HUES64 (cell line): Measurements from ENCODE around the gene DMPK.
A peak's percentile ranks its signal among the peaks of the same experiment; 100 is the strongest.
"Not testable (repeated sequence)": the region's sequence is repeated elsewhere in the genome, so short reads cannot be mapped to it uniquely, and the experiment has no call there.

Experiments used
- H3K27ac ChIP-seq: 2 replicates; pipeline ENCODE4 v1.7.0; 2013; ENCODE audit warnings: low read depth, low read length, inconsistent platforms
- H3K27me3 ChIP-seq: 2 replicates; pipeline ENCODE4 v1.6.1; 2013; ENCODE audit warnings: mild to moderate bottlenecking, low read length; ENCODE audit not compliant: insufficient read depth
- H3K36me3 ChIP-seq: 2 replicates; pipeline ENCODE4 v1.6.1; 2013; ENCODE audit warnings: mild to moderate bottlenecking, low read length; ENCODE audit not compliant: insufficient read depth
- H3K4me1 ChIP-seq: 2 replicates; pipeline ENCODE4 v1.6.1; 2013; ENCODE audit warnings: mild to moderate bottlenecking, low read length, moderate library complexity; ENCODE audit not compliant: insufficient read depth
- H3K4me3 ChIP-seq: 2 replicates; pipeline ENCODE4 v1.5.1; 2013; ENCODE audit warnings: mild to moderate bottlenecking, low read length, moderate library complexity
- H3K9ac ChIP-seq: 2 replicates; pipeline ENCODE4 v1.6.1; 2013; ENCODE audit warnings: mild to moderate bottlenecking, low read depth, low read length
- H3K9me3 ChIP-seq: 2 replicates; pipeline ENCODE4 v1.6.1; 2013; ENCODE audit warnings: low read depth, low read length; ENCODE audit not compliant: insufficient read depth
- WGBS: fragments of 150-250, 120-280 bp; methylation state at CpG from one replicate; pipeline ENCODE4 v1.1.7; 2013; ENCODE audit warnings: missing lambda C conversion rate; 5-methylcytosine and 5-hydroxymethylcytosine counted together

DMPK gene

GRCh38 chr19:45814166-45814780 is 32.0 kb upstream of the DMPK start:
- H3K27me3 ChIP-seq = no peaks in the 10 kb centered on the region
- WGBS = 91% methylated on average over 12 of the region's 12 CpGs
- peak overlapping the region; percentile 68 for H3K4me3 ChIP-seq
- peak overlapping the region; percentile 80; the same call in 1 of the 2 replicates for H3K9ac ChIP-seq
- peaks cover 17% of the 10 kb centered on the region for H3K4me1 ChIP-seq
- H3K27ac ChIP-seq = peak overlapping the region; percentile 93; the same call in 1 of the 2 replicates
- no peaks in the 10 kb centered on the region for H3K9me3 ChIP-seq
- H3K36me3 ChIP-seq = no peaks in the 10 kb centered on the region; the same call in 1 of the 2 replicates

GRCh38 chr19:45812297-45812696 is 30.0 kb upstream of the DMPK start:
- WGBS = 92% methylated on average over 6 of the region's 6 CpGs
- Histone ChIP-seq H3K9ac (no peak overlapping the region), H3K27ac (no peak overlapping the region), H3K9me3 (no peaks in the 10 kb centered on the region), H3K4me1 (peaks cover 7% of the 10 kb centered on the region; the same call in 1 of the 2 replicates), H3K36me3 (no peaks in the 10 kb centered on the region), H3K27me3 (no peaks in the 10 kb centered on the region), H3K4me3 (no peak overlapping the region)

GRCh38 chr19:45809643-45810159 is 27.4 kb upstream of the DMPK start:
- H3K9me3 ChIP-seq = no peaks in the 10 kb centered on the region
- H3K4me3 ChIP-seq = no peak overlapping the region
- no peaks in the 10 kb centered on the region for H3K36me3 ChIP-seq
- no peaks in the 10 kb centered on the region; the same call in 1 of the 2 replicates for H3K27me3 ChIP-seq
- H3K27ac ChIP-seq = no peak overlapping the region
- peaks cover 3% of the 10 kb centered on the region; the same call in 1 of the 2 replicates for H3K4me1 ChIP-seq
- WGBS = 71% methylated on average over 6 of the region's 7 CpGs
- no peak overlapping the region for H3K9ac ChIP-seq

- H3K27ac ChIP-seq = no peak overlapping the region
- H3K27me3 ChIP-seq = no peaks in the 10 kb centered on the region; the same call in 1 of the 2 replicates
- H3K9ac ChIP-seq = no peak overlapping the region
- H3K4me3 ChIP-seq = no peak overlapping the region
- H3K9me3 ChIP-seq = no peaks in the 10 kb centered on the region
- H3K36me3 ChIP-seq = no peaks in the 10 kb centered on the region
- no peaks in the 10 kb centered on the region for H3K4me1 ChIP-seq
Observed at GRCh38 chr19:45805719-45806118, 23.4 kb upstream of the DMPK start.

GRCh38 chr19:45804959-45805230 is 22.6 kb upstream of the DMPK start:
- Histone ChIP-seq H3K9me3 (no peaks in the 10 kb centered on the region), H3K27ac (no peak overlapping the region), H3K4me3 (no peak overlapping the region), H3K27me3 (no peaks in the 10 kb centered on the region; the same call in 1 of the 2 replicates), H3K4me1 (no peaks in the 10 kb centered on the region), H3K9ac (no peak overlapping the region), H3K36me3 (no peaks in the 10 kb centered on the region)
- WGBS = 96% methylated on average over 7 of the region's 8 CpGs

- Histone ChIP-seq H3K9me3 (no peaks in the 10 kb centered on the region), H3K9ac (no peak overlapping the region), H3K4me1 (no peaks in the 10 kb centered on the region), H3K27ac (no peak overlapping the region), H3K4me3 (no peak overlapping the region), H3K27me3 (no peaks in the 10 kb centered on the region; the same call in 1 of the 2 replicates), H3K36me3 (no peaks in the 10 kb centered on the region)
- 93% methylated on average over 57 of the region's 57 CpGs for WGBS
Observed at GRCh38 chr19:45804140-45804958, 22.1 kb upstream of the DMPK start.

GRCh38 chr19:45801603-45802175 is 19.4 kb upstream of the DMPK start:
- WGBS = 90% methylated on average over 7 of the region's 7 CpGs
- Histone ChIP-seq H3K9ac (no peak overlapping the region), H3K9me3 (no peaks in the 10 kb centered on the region), H3K27me3 (no peaks in the 10 kb centered on the region; the same call in 1 of the 2 replicates), H3K4me1 (no peaks in the 10 kb centered on the region), H3K27ac (no peak overlapping the region), H3K36me3 (no peaks in the 10 kb centered on the region), H3K4me3 (no peak overlapping the region)

GRCh38 chr19:45800070-45800553 is 17.8 kb upstream of the DMPK start:
- Histone ChIP-seq H3K27ac (no peak overlapping the region), H3K9me3 (no peaks in the 10 kb centered on the region), H3K36me3 (no peaks in the 10 kb centered on the region), H3K9ac (no peak overlapping the region), H3K4me3 (no peak overlapping the region), H3K27me3 (no peaks in the 10 kb centered on the region; the same call in 1 of the 2 replicates), H3K4me1 (no peaks in the 10 kb centered on the region)
- 83% methylated on average over 8 of the region's 8 CpGs for WGBS

GRCh38 chr19:45799541-45799940 is 17.3 kb upstream of the DMPK start:
- H3K4me3 ChIP-seq, H3K4me1 ChIP-seq, H3K27ac ChIP-seq, H3K9ac ChIP-seq, H3K27me3 ChIP-seq, H3K9me3 ChIP-seq, H3K36me3 ChIP-seq: not testable (repeated sequence)
- 91% methylated on average over 5 of the region's 5 CpGs for WGBS

GRCh38 chr19:45798995-45799517 is 16.8 kb upstream of the DMPK start:
- Histone ChIP-seq H3K9ac (no peak overlapping the region), H3K4me1 (no peaks in the 10 kb centered on the region), H3K27me3 (no peaks in the 10 kb centered on the region), H3K27ac (no peak overlapping the region), H3K36me3 (no peaks in the 10 kb centered on the region), H3K4me3 (no peak overlapping the region), H3K9me3 (no peaks in the 10 kb centered on the region)
- 22% methylated on average over 9 of the region's 10 CpGs for WGBS

GRCh38 chr19:45794627-45795026 is 12.3 kb upstream of the DMPK start:
- no peak overlapping the region for H3K9ac ChIP-seq

More at GRCh38 chr19:45794627-45795026, 12.3 kb upstream of the DMPK start:
- peaks cover 6% of the 10 kb centered on the region for H3K36me3 ChIP-seq
- no peaks in the 10 kb centered on the region for H3K27me3 ChIP-seq
- 89% methylated on average over 2 of the region's 2 CpGs for WGBS
- H3K4me1 ChIP-seq = no peaks in the 10 kb centered on the region; the same call in 1 of the 2 replicates
- no peaks in the 10 kb centered on the region for H3K9me3 ChIP-seq
- no peak overlapping the region for H3K4me3 ChIP-seq
- no peak overlapping the region for H3K27ac ChIP-seq
